GM21786 (cell line): ENCODE measurements around the gene SLFNL1.

Source experiments
- ATAC-seq: cut with Tn5 transposase; IDR thresholded peaks from one replicate; pipeline ENCODE4 v1.9.1; 2021; ENCODE audit not compliant: unreplicated experiment

Gene SLFNL1

GRCh38 chr1:41021526-41022308, at the start of gene SLFNL1:
Gene SLFNL1, minus strand, starts transcription at chr1:41021725. Its CDS starts 1,065 bp downstream, at chr1:41020660.
- no peak for ATAC-seq

GRCh38 chr1:41056907-41057306, 35.4 kb upstream of the SLFNL1 start:
- no peak for ATAC-seq

GRCh38 chr1:41053316-41053715, 31.8 kb upstream of the SLFNL1 start:
- no peak for ATAC-seq

- ATAC-seq = no peak
Observed at GRCh38 chr1:41051022-41051421, 29.5 kb upstream of the SLFNL1 start.

GRCh38 chr1:41048540-41048939, 27.0 kb upstream of the SLFNL1 start:
- no peak for ATAC-seq

GRCh38 chr1:41046347-41046775, 24.8 kb upstream of the SLFNL1 start:
- ATAC-seq = no peak

GRCh38 chr1:41045740-41046139, 24.2 kb upstream of the SLFNL1 start:
- ATAC-seq = no peak

GRCh38 chr1:41044187-41044586, 22.7 kb upstream of the SLFNL1 start:
- no peak for ATAC-seq

- no peak for ATAC-seq
Observed at GRCh38 chr1:41041614-41042270, 20.2 kb upstream of the SLFNL1 start.

- ATAC-seq = no peak
Observed at GRCh38 chr1:41038110-41038509, 16.6 kb upstream of the SLFNL1 start.

- no peak for ATAC-seq
Observed at GRCh38 chr1:41037116-41037903, 15.8 kb upstream of the SLFNL1 start.

- no peak for ATAC-seq
Observed at GRCh38 chr1:41033272-41033671, 11.7 kb upstream of the SLFNL1 start.

GRCh38 chr1:41032147-41032546, 10.6 kb upstream of the SLFNL1 start:
- ATAC-seq = no peak

- no peak for ATAC-seq
Observed at GRCh38 chr1:41030872-41031616, 9.5 kb upstream of the SLFNL1 start.

GRCh38 chr1:41028034-41028642, 6.6 kb upstream of the SLFNL1 start:
- ATAC-seq = no peak

GRCh38 chr1:41025979-41026819, 4.7 kb upstream of the SLFNL1 start:
- no peak for ATAC-seq

- no peak for ATAC-seq
Observed at GRCh38 chr1:41024953-41025352, 3.4 kb upstream of the SLFNL1 start.

GRCh38 chr1:41023279-41023990, 1.9 kb upstream of the SLFNL1 start:
- no peak for ATAC-seq

GRCh38 chr1:41022424-41022823, 899 bp upstream of the SLFNL1 start:
- no peak for ATAC-seq
